ENCODE measurements around the gene PIK3R5.

Gene PIK3R5

GRCh38 chr17:8954339-8954738 lies 11.2 kb downstream of the PIK3R5 start:
- DNase-seq (ENCODE audit: low read depth in 1 of 2, low spot score in 1 of 2), result peak; percentile 48 to 56

GRCh38 chr17:8953156-8953885 lies 12.2 kb downstream of the PIK3R5 start:
- no peak for DNase-seq (ENCODE audit: low read depth in 1 of 2, low spot score in 1 of 2)

DNA sequence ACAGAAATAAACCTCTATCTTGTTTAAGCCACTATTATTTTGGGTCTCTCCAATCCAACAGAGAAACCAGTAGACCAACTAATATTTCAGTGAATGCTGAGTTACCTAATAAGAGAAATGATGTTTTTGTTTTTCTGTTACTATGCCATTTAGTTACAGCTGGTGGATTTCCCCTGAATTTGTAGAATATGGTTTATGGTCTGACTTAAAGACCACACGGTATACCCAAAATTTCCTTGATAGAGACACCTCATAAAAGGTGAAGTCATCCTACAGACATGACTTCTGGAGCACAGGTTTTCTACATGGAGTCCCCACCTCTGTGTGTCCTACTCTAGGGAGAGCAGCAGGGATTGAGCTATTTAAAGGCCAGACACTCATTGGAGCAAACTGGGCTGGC lies 13.3 kb downstream of the PIK3R5 start:
- DNase-seq (ENCODE audit: low read depth in 1 of 2, low spot score in 1 of 2), result no peak

DNA sequence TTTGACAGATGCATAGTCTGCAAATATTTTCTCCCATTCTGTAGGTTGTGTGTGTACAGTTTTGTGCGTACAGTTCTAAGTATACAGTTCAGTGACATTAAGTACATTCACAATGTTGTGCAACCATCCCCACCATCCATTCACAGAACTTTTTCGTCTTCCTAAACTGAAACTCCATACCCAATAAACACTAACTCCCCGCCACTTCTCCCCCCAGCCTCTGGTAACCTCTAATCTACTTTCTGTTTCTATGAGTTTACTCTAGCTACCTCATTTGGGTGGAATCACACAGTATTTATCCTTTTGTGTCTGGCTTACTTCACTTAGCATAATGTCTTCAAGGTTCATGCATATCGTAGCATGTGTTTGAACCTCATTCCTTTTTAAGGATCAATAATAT lies 14.3 kb downstream of the PIK3R5 start:
- no peak for DNase-seq (ENCODE audit: low read depth in 1 of 2, low spot score in 1 of 2)

DNA sequence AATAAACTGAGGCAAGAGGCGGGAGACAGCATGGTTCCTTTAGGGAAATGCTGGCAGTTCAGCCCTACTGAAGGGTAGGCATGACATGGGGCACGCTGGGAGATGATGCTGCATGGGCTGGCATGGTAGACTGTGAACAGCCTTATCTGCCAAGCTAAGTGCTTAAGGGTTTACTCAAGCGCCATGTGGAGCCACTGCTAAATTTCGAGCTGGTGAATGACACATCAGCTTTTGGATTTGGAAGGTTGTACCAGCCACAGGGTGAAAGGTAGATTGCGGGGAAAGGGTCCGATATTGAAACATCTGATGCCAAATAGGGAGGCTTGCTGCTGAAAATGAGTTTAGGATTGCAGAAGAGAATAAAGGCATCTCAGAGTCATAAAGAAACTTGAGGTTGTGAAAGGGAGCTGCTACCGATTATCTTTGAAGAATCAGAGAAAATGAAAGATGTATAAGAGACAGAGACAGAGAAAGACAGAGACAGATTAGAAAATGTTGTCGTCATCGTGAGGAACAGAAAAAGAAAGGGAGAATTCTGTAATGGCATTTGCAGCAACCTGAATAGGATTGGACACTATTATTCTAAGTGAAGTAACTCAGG lies 16.3 kb downstream of the PIK3R5 start:
- DNase-seq (ENCODE audit: low read depth in 1 of 2, low spot score in 1 of 2), result no peak

- DNase-seq (ENCODE audit: low read depth in 1 of 2, low spot score in 1 of 2), result no peak
Observed at GRCh38 chr17:8948462-8948861, 17.0 kb downstream of the PIK3R5 start.

- DNase-seq (ENCODE audit: low read depth in 1 of 2, low spot score in 1 of 2), result no peak
Observed at GRCh38 chr17:8947201-8947600, 18.3 kb downstream of the PIK3R5 start.

- DNase-seq (ENCODE audit: low read depth in 1 of 2, low spot score in 1 of 2), result no peak
Observed at GRCh38 chr17:8946476-8946875, 19.0 kb downstream of the PIK3R5 start.

GRCh38 chr17:8946071-8946470 lies 19.4 kb downstream of the PIK3R5 start:
- DNase-seq (ENCODE audit: low read depth in 1 of 2, low spot score in 1 of 2), result no peak

GRCh38 chr17:8944748-8945147 lies 20.8 kb downstream of the PIK3R5 start:
- DNase-seq (ENCODE audit: low read depth in 1 of 2, low spot score in 1 of 2), result no peak

DNA sequence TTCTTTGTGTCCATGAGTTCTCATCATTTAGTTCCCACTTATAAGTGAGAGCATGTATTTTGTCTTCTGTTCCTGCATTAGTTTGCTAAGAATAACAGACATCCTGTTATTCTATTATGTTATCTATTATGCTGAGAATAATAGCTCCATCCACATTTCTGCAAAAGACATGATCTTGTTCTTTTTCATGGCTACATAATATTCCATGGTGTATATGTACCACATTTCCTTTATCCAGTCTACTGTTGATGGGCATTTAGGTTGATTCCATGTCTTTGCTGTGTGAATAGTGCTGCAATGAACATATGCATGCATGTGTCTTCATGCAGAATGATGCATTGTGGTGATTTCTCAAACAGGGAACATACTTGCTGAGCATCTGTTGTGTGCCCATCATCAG lies 21.4 kb downstream of the PIK3R5 start:
- DNase-seq (ENCODE audit: low read depth in 1 of 2, low spot score in 1 of 2), result no peak

- DNase-seq (ENCODE audit: low read depth in 1 of 2, low spot score in 1 of 2), result no peak
Observed at GRCh38 chr17:8941980-8942622, 23.4 kb downstream of the PIK3R5 start.

- DNase-seq (ENCODE audit: low read depth in 1 of 2, low spot score in 1 of 2), result peak; percentile 43 to 45
Observed at GRCh38 chr17:8941520-8941919, 24.0 kb downstream of the PIK3R5 start.

DNA sequence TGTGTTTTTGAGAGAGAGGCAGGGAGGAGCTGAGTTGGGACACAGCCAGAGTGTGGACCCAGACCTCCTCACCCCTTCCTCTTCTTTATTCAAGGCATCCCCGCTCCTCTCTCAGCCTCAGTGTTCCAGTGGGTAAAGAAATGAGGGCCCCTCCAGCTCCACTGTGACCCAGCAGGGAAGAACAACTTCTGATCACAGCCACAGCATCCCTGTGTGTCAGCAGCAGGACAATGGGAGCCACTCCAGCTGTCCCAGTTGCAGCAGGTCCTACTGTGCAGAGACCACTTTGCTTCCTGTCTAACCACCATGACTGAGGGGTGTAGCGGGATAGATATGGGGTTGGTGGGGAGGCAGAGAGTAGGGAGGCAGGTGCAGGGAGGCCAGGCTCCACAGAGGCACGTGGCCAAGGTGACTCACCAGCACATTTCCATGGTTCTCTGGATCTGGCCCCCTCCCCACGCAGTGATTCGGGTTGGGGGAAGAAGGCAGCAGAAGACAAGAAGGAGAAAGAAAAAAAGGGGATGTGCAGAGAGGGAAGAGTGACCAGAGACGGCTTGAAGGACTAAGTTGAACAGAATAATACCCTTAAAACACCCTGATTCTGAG lies 24.5 kb downstream of the PIK3R5 start:
- DNase-seq (ENCODE audit: low read depth in 1 of 2, low spot score in 1 of 2), result no peak

GRCh38 chr17:8939496-8940334 lies 25.8 kb downstream of the PIK3R5 start:
- DNase-seq (ENCODE audit: low read depth in 1 of 2, low spot score in 1 of 2), result no peak

DNA sequence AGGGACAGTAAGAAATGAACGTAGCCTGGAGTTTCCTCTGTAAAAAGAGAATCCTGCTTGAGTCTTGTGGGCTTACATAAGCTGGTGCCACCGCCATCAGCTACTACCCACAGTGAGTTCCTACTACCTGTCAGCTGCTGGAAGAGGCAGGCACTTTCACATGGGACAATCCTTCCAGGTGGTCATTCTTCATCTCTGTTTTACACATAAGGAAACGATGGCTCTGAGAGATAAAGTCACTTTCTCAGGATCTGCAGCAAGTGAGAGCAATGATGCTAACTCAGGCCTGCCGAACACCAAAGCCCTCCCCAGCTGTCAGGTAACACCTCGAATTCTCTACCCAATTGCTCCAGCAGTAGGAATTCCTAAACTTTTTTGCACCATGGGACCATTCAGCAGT lies 26.6 kb downstream of the PIK3R5 start:
- no peak for DNase-seq (ENCODE audit: low read depth in 1 of 2, low spot score in 1 of 2)

- DNase-seq (ENCODE audit: low read depth in 1 of 2, low spot score in 1 of 2), result peak in 1 of 2 donors; percentile 35
Observed at GRCh38 chr17:8935191-8935590, 30.3 kb downstream of the PIK3R5 start.

- DNase-seq (ENCODE audit: low read depth in 1 of 2, low spot score in 1 of 2), result no peak
Observed at GRCh38 chr17:8934346-8934745, 31.2 kb downstream of the PIK3R5 start.

- no peak for DNase-seq (ENCODE audit: low read depth in 1 of 2, low spot score in 1 of 2)
Observed at GRCh38 chr17:8930649-8931048, 34.9 kb downstream of the PIK3R5 start.

DNA sequence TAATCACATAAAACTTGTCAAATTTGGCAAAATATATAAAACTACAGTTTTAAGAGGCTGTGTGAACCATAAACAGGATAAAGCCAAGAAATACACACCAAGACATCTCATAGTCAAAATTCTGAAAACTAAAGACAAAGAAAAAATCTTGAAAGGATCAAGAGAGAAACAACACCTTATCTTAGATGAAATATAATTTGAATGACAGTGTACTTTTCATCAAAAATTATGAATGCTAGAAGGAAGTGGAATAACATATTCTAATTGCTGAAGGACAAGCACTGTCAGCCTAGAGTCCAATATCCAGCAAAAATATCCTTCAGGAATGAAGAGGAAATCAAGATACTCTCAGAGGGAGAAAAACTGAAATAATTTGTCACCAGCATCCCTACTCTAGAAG lies 37.2 kb downstream of the PIK3R5 start:
- DNase-seq (ENCODE audit: low read depth in 1 of 2, low spot score in 1 of 2), result no peak

- no peak for DNase-seq (ENCODE audit: low read depth in 1 of 2, low spot score in 1 of 2)
Observed at GRCh38 chr17:8927395-8927794, 38.1 kb downstream of the PIK3R5 start.
